Brain microvascular endothelial cell (primary cell): Measurements from ENCODE around the gene ACTA2.

ENCODE experiments used
- DNase-seq: peaks from one replicate; pipeline ENCODE4 v3.0.0-alpha.2; 2020
- H3K27ac ChIP-seq: fragments of 250-450 bp; sonication (Bioruptor Pico); 2 replicates; pipeline ENCODE4 v1.5.1; 2020; ENCODE audit warnings: mild to moderate bottlenecking, moderate library complexity
- H3K27me3 ChIP-seq: fragments of 250-450 bp; sonication (Bioruptor Pico); replicated peaks from 2 replicates; pipeline ENCODE4 v1.5.1; 2020; ENCODE audit warnings: mild to moderate bottlenecking
- H3K36me3 ChIP-seq: fragments of 250-450 bp; sonication (Bioruptor Pico); replicated peaks from 2 replicates; pipeline ENCODE4 v1.5.1; 2020; ENCODE audit warnings: mild to moderate bottlenecking
- H3K4me3 ChIP-seq: 2 replicates; pipeline ENCODE4 v1.5.1; 2011; ENCODE audit warnings: low read depth, mild to moderate bottlenecking, control low read depth, low read length, moderate library complexity
- in situ Hi-C: cut with HindIII; loops from 2 replicates; pipeline ENCODE4 v1.10.0; 2017; ENCODE audit warnings: low sequenced_read_pairs, low pct_ligation_motif_present
- TF ChIP-seq, protein P1 (sequence below): IDR thresholded peaks from 2 replicates; pipeline ENCODE4 v1.5.1; 2011; ENCODE audit warnings: low read depth, mild to moderate bottlenecking, moderate library complexity, low read length, control low read depth, inconsistent platforms; ENCODE audit errors: missing control alignments

Gene ACTA2

DNA sequence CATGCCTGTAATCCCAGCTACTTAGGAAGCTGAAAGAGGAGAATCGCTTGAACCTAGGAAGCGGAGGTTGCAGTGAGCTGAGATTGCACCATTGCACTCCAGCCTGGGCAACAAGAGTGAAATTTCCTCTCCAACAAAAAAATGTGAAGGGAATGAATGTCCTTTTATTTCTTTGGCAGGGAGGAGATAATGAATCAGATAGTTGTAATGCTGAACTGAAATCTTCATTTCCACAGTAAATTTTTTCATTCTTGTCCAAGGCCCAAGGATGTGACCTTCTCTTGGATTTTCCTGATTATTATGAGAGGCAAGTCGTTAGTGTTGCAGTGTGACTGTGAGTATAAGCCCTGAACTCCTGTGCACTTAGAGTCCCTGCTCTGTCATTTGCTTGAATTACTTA lies 59.0 kb downstream of the ACTA2 start:
- no peak for DNase-seq
- no peak overlapping the region for H3K27ac ChIP-seq
- TF ChIP-seq, protein P1, sequence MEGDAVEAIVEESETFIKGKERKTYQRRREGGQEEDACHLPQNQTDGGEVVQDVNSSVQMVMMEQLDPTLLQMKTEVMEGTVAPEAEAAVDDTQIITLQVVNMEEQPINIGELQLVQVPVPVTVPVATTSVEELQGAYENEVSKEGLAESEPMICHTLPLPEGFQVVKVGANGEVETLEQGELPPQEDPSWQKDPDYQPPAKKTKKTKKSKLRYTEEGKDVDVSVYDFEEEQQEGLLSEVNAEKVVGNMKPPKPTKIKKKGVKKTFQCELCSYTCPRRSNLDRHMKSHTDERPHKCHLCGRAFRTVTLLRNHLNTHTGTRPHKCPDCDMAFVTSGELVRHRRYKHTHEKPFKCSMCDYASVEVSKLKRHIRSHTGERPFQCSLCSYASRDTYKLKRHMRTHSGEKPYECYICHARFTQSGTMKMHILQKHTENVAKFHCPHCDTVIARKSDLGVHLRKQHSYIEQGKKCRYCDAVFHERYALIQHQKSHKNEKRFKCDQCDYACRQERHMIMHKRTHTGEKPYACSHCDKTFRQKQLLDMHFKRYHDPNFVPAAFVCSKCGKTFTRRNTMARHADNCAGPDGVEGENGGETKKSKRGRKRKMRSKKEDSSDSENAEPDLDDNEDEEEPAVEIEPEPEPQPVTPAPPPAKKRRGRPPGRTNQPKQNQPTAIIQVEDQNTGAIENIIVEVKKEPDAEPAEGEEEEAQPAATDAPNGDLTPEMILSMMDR: no peak
- H3K36me3 ChIP-seq: no peaks in the 10 kb centered on the region
- in situ Hi-C loops: no loop called here
- no peak overlapping the region for H3K4me3 ChIP-seq
- H3K27me3 ChIP-seq: no peaks in the 10 kb centered on the region

DNA sequence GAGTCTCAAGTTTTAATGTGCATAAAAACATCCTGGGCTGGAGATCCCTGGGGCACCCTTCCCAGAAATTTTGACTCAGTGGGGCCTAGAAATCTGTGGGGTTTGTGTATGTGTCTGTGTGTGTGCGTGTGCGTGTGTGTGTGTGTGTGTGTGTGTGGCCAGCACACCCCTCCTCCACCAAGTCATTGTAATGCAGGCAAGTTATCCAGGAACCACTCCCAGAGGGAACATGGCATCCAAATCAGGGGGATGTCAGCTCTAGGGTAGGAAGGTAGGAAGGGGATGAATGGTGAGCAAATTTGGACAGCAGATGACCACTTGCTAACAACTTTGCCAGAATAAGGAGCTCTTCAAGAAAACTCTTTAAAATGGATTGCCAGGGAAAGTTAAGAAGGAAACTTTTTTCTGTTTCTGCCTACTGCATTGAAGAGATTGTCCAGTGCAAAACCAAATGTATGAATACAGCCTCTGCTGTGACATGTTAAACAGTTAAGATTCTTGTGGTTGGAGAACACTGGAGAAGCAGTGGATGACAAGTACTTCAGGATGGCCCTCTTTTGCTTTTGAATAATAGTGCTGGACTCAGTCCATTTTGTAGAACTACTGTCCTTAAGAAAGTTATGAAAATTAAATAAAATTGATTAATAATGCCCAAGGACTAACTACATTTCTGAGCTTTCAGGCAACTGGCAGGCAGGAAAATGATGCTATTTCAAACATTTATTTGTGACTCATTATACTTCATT lies 60.2 kb downstream of the ACTA2 start:
- TF ChIP-seq, protein P1: no peak
- peak; percentile 47 for DNase-seq
- H3K27me3 ChIP-seq: no peaks in the 10 kb centered on the region
- no peak overlapping the region for H3K27ac ChIP-seq
- no peak overlapping the region for H3K4me3 ChIP-seq
- in situ Hi-C loops: no loop called here
- no peaks in the 10 kb centered on the region for H3K36me3 ChIP-seq

DNA sequence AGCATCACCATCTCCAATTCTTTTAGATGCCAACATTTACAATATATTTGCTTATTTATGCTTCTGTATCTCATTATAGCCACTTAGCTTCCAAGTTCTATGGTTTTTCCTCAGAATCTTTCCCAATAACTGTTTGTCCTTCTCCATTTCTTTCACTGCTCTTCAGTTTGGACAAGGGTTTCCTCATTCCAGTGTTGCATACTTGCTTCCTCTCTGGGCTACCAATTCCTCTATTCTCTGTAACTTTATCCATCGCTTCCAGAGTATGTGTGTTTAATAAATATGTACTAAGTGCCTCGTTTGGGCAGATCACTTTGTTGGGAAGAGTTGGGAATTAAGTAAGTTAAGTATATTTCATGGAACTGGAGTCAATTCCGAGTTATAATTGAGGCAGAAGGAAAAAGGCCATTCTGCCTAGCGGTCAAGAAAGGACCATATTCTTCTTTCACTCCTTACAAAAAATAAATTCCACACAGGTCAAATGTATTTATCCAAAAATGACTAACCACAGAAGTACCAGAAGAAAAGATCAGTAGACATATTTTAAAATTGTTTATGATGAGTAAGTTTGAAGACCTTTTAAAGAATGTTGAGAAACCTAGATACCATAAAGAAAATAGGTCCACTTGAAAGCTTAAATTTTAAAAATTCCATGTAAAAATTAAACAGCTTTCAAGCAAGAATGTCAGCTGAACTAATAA lies 61.7 kb downstream of the ACTA2 start:
- no peak for DNase-seq
- H3K4me3 ChIP-seq: no peak overlapping the region
- H3K27ac ChIP-seq: peak overlapping the region; percentile 32
- in situ Hi-C loops: no loop called here
- TF ChIP-seq, protein P1: no peak
- H3K27me3 ChIP-seq: no peaks in the 10 kb centered on the region
- H3K36me3 ChIP-seq: no peaks in the 10 kb centered on the region

DNA sequence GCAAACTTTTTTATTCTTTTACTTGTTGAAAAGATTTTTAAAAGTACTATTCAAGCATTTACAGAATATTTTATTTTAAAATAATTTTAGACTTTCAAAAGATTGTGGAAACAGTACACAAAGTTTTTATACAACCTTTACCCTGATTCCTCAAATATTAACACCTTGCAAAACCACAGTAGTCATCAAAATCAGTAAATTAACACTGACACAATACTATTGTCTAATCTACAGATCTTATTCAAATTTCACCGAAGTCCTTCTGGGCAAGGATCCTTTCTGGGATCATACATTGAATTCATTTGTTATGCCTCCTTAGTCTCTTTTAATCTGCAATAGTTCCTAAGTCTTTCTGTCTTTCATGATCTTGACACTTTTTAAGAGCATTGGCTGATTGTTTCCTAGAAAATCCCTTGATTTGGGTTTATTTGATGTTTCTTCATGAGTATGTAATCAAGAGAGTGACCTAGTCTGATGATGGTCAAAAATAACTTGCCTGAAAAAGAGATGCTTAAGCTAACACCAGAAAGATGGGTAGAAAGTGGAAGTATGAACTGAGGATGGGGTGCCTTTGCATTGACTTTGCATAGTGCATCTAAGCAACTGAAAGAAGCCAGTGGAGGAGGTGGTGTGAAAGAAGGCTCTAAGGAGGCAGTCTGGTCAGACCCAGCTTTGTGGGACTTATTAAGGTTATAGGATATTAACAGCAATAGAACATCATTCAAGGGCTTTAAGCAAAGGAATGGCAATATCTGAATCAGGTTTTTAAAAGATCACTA lies 62.8 kb downstream of the ACTA2 start:
- Histone ChIP-seq H3K4me3 (no peak overlapping the region), H3K27ac (no peak overlapping the region), H3K27me3 (no peaks in the 10 kb centered on the region), H3K36me3 (no peaks in the 10 kb centered on the region)
- in situ Hi-C loops: no loop called here
- no peak for DNase-seq
- TF ChIP-seq, protein P1: no peak

DNA sequence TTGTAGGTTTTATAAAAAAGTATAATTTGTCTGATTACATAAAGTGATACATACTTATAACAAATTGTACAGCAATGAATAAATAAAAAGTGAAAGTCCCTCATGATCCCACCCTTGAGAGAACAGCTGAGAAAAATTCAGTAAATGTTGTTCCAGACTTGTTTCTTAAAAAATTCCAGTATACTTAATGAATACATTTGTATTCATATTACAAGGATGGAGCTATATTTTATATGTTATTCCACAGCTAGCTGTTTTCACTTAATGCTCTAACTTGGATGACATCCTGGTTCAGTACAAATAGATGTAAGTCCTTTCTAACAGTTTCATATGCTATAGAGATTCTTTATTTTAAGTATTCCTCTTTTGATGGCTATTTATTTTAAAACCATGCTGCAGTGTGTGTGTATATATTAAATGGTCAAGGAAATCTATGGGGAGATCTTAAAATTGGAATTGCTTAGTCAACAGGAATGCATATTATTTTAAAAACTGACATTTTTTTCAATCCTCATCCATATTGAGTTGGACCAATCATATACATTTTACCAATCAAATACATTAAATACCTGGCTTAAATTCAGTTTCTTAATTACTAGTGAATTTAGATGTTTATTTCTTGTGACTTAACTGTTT lies 63.6 kb downstream of the ACTA2 start:
- no peaks in the 10 kb centered on the region for H3K36me3 ChIP-seq
- no peak overlapping the region for H3K4me3 ChIP-seq
- TF ChIP-seq, protein P1: no peak
- DNase-seq: no peak
- no peak overlapping the region for H3K27ac ChIP-seq
- in situ Hi-C loops: no loop called here
- no peaks in the 10 kb centered on the region for H3K27me3 ChIP-seq
